Measurements from ENCODE around the gene CABP4.

DNA sequence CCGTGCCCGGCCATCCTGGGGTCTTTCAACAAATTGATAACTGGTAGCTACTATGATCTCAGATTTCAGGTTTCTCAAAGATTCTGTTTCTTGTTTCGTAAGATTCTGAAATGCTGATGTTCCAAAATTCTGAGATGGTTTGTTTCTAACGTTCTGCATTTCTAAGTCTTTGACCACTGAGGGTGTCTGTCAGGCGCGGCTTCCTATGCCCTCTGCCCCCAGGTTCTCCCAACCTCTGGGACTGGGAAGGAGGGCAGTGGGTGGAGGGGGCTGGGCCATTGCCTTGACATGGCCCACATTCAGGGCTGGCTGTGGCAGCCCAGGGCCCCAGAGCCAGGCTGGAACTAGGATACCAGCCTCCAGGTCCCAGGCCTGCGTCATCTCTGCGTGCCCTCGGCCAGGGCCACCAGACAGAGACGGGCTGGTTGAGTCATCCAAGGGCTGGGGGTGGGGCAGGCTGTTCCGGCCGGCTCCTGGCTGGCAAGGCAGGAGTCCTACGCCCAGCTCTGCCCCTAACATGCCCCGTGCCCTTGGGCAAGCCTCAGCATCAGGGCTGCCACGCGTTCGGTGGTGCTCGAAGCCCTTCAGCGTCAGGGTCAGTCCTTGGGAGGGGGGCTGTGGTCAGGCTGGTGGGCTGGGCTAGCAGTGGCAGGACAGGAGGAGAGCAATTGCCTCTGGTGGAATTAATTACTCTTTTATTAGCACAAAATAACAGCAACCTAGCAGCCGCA lies 8.7 kb downstream of the CABP4 start:
- TF ChIP-seq EZH2 (IDR thresholded peaks at IDR 0.05; ENCODE audit: low read length, unreplicated experiment) = no peak
- TF ChIP-seq, protein P1, sequence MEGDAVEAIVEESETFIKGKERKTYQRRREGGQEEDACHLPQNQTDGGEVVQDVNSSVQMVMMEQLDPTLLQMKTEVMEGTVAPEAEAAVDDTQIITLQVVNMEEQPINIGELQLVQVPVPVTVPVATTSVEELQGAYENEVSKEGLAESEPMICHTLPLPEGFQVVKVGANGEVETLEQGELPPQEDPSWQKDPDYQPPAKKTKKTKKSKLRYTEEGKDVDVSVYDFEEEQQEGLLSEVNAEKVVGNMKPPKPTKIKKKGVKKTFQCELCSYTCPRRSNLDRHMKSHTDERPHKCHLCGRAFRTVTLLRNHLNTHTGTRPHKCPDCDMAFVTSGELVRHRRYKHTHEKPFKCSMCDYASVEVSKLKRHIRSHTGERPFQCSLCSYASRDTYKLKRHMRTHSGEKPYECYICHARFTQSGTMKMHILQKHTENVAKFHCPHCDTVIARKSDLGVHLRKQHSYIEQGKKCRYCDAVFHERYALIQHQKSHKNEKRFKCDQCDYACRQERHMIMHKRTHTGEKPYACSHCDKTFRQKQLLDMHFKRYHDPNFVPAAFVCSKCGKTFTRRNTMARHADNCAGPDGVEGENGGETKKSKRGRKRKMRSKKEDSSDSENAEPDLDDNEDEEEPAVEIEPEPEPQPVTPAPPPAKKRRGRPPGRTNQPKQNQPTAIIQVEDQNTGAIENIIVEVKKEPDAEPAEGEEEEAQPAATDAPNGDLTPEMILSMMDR (conservative IDR thresholded peaks at IDR 0.05; ENCODE audit: low read depth, low read length) = no peak

All from PC-3 (cell line).